Erythroblast (primary cell): ENCODE measurements around the gene PLCB4.

Experiments
- GATA1 ChIP-seq: IDR thresholded peaks from 2 replicates; pipeline ENCODE4 v1.6.1; 2011; ENCODE audit warnings: low read depth, mild to moderate bottlenecking, control low read depth, low read length, moderate library complexity
- POLR2A ChIP-seq: IDR thresholded peaks from 2 replicates; pipeline ENCODE4 v1.6.1; 2011; ENCODE audit warnings: mild to moderate bottlenecking, low read length

DNA sequence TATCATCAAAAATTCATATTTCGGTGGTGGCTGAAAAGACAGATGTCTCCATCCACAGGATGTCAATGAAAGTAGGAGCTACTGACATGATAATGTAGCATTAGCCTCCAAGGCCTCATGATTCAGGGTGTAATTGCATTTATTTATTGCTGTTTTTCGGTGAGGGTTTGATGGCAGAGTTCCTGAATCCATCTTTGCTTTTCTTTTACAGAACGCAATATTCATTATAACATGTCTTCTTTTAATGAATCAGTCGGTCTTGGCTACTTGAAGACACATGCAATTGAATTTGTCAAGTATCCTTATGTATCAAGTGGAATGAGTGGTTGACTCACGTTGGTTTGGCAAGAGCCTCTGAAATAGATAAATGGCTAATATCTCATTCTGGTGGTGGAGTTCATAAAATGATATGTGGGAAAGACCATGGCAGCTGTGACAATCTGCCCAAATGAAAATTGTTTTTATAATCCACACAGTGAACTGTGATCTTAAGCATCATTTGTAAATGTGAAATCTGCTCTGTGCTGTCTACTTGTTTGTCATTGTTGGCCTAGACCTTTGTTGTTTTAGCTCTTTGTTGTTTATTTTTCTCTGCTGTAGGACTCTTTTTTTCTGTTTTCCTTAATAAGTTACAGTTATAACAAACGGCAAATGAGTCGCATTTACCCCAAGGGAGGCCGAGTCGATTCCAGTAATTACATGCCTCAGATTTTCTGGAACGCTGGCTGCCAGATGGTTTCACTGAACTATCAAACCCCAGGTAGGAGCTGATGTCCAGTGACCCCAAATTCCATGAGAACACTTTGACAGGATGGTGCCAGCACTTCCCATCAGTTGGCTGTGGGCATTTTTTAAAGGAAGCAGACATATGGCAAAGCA is 339.8 kb downstream of the PLCB4 start:
- no peak for TF ChIP-seq POLR2A
- TF ChIP-seq GATA1, result no peak
